PC-9 (cell line): ENCODE data around the gene DRC3.

Experiments used
- CTCF ChIP-seq: fragments of 200-600 bp; sonication (generic); conservative IDR thresholded peaks from 2 replicates; pipeline ENCODE4 v1.6.1; 2017; ENCODE audit warnings: mixed run types, antibody characterized with exemption, mild to moderate bottlenecking, moderate library complexity
- EZH2 ChIP-seq: fragments of 200-600 bp; sonication (generic); IDR thresholded peaks from 2 replicates; pipeline ENCODE4 v1.8.0; 2017; ENCODE audit warnings: antibody characterized with exemption, low read depth

GRCh38 chr17:18040261-18040858, 67.7 kb downstream of the DRC3 start:
- TF ChIP-seq CTCF (no peak), EZH2 (no peak)
